ENCODE data around the gene COASY. TPM values are rescaled to one million over a fixed set of nuclear protein-coding genes. Genes with fewer than 3 reads are reported as not detected.
A peak's percentile ranks its signal among the peaks of the same experiment; 100 is the strongest.
"Not testable (repeated sequence)": the region's sequence is repeated elsewhere in the genome, so short reads cannot be mapped to it uniquely, and the experiment has no call there.

Gene COASY
- polyA plus RNA-seq, 6 donors from 2014 or later: 40.6 to 104 (median 55.5) TPM

DNA sequence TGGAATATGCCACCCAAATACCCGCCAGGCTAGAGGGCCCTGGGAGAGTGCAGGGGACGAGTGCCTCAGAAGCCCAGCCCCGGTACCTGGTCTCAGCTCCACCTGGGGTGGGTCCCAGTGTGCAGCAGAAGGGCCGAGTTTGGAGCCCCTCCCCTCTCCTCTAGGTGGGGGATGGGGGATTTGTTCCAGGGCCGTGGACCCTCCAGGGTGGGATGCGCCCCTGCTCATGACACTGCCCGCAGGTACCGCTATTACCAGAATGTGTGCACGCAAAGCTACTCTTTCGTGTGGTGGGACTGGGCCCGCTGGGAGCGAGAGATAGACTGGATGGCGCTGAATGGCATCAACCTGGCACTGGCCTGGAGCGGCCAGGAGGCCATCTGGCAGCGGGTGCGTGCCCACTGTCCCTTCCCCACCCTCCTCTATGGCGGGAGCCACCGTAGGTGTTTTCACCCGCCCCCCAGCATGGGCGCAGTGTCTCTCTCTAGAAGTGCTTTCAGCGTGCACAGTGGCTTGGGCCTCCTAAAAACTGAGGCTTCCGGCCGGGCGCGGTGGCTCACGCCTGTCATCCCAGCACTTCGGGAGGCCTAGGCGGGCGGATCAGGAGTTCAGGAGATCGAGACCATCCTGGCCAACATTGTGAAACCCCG is 24.7 kb upstream of the COASY start:
- no peak for DNase-seq

GRCh38 chr17:42537826-42538451 is 24.0 kb upstream of the COASY start:
- H3K4me1 Mint-ChIP-seq: peaks cover 28 to 34% (median 29%) of the 10 kb centered on the region in 3 donors
- no peaks in the 10 kb centered on the region for H3K27me3 Mint-ChIP-seq
- no peaks in the 10 kb centered on the region for H3K36me3 Mint-ChIP-seq
- ATAC-seq (ENCODE audit: low read depth in 2 of 2) (no peak), DNase-seq (no peak)
- H3K9me3 Mint-ChIP-seq: no peaks in the 10 kb centered on the region
- H3K4me3 Mint-ChIP-seq: peak overlapping the region; percentile 61 to 89 (median 78)
- H3K27ac Mint-ChIP-seq: peak overlapping the region in 3 of 6 donors; percentile 60 to 76 (median 64)

More for the DNA sequence above, 24.7 kb upstream of the COASY start:
- ATAC-seq (ENCODE audit: low read depth in 2 of 2): no peak
- Mint-ChIP-seq H3K36me3 (no peaks in the 10 kb centered on the region), H3K27me3 (no peaks in the 10 kb centered on the region), H3K27ac (peak overlapping the region in 4 of 6 donors; percentile 56 to 93 (median 84)), H3K9me3 (no peaks in the 10 kb centered on the region), H3K4me1 (peaks cover 26 to 34% (median 29%) of the 10 kb centered on the region in 3 donors), H3K4me3 (peak overlapping the region; percentile 81 to 92 (median 88))

GRCh38 chr17:42538482-42538881 is 23.5 kb upstream of the COASY start:
- Mint-ChIP-seq H3K4me3 (peak overlapping the region in 5 of 8 donors; percentile 12 to 89 (median 84)), H3K4me1 (peaks cover 28 to 34% (median 29%) of the 10 kb centered on the region in 3 donors), H3K27ac (peak overlapping the region in 2 of 6 donors; percentile 60 to 70), H3K36me3 (no peaks in the 10 kb centered on the region), H3K27me3 (no peaks in the 10 kb centered on the region), H3K9me3 (no peaks in the 10 kb centered on the region)
- DNase-seq: no peak
- no peak for ATAC-seq (ENCODE audit: low read depth in 2 of 2)

- H3K36me3 Mint-ChIP-seq; ATAC-seq (ENCODE audit: low read depth in 2 of 2); H3K9me3 Mint-ChIP-seq; DNase-seq; H3K27me3 Mint-ChIP-seq: not testable (repeated sequence)
- H3K27ac Mint-ChIP-seq: peak overlapping the region in 1 of 6 donors; percentile 65
- H3K4me3 Mint-ChIP-seq: peak overlapping the region in 2 of 8 donors; percentile 27 to 47
- H3K4me1 Mint-ChIP-seq: peaks cover 22 to 29% (median 25%) of the 10 kb centered on the region in 3 donors
These were observed 21.4 kb upstream of the COASY start for GRCh38 chr17:42540558-42540957.

- peaks cover 19 to 25% (median 21%) of the 10 kb centered on the region in 3 donors for H3K4me1 Mint-ChIP-seq
- peak overlapping the region in 1 of 6 donors; percentile 43 for H3K27ac Mint-ChIP-seq
- no peaks in the 10 kb centered on the region for H3K36me3 Mint-ChIP-seq
- H3K4me3 Mint-ChIP-seq: peak overlapping the region in 2 of 8 donors; percentile 24 to 27
- no peak for ATAC-seq (ENCODE audit: low read depth in 2 of 2)
- H3K9me3 Mint-ChIP-seq: no peaks in the 10 kb centered on the region
- no peaks in the 10 kb centered on the region for H3K27me3 Mint-ChIP-seq
- no peak for DNase-seq
These were observed 20.7 kb upstream of the COASY start for GRCh38 chr17:42541041-42541833.

- ATAC-seq (ENCODE audit: low read depth in 2 of 2) (no peak), DNase-seq (no peak)
- Mint-ChIP-seq H3K4me3 (no peak overlapping the region), H3K36me3 (no peaks in the 10 kb centered on the region), H3K27me3 (no peaks in the 10 kb centered on the region), H3K4me1 (peaks cover 7 to 15% (median 8%) of the 10 kb centered on the region in 3 donors), H3K9me3 (no peaks in the 10 kb centered on the region), H3K27ac (peak overlapping the region in 1 of 6 donors; percentile 72)
These were observed 18.5 kb upstream of the COASY start for GRCh38 chr17:42543190-42544079.

- no peaks in the 10 kb centered on the region for H3K36me3 Mint-ChIP-seq
- H3K4me3 Mint-ChIP-seq: no peak overlapping the region
- ATAC-seq (ENCODE audit: low read depth in 2 of 2): no peak
- H3K27ac Mint-ChIP-seq: peak overlapping the region in 1 of 6 donors; percentile 14
- no peaks in the 10 kb centered on the region for H3K27me3 Mint-ChIP-seq
- H3K9me3 Mint-ChIP-seq: no peaks in the 10 kb centered on the region
- H3K4me1 Mint-ChIP-seq: peaks cover 10 to 17% (median 13%) of the 10 kb centered on the region in 3 donors
- DNase-seq: no peak
These were observed 17.1 kb upstream of the COASY start for GRCh38 chr17:42544874-42545283.

DNA sequence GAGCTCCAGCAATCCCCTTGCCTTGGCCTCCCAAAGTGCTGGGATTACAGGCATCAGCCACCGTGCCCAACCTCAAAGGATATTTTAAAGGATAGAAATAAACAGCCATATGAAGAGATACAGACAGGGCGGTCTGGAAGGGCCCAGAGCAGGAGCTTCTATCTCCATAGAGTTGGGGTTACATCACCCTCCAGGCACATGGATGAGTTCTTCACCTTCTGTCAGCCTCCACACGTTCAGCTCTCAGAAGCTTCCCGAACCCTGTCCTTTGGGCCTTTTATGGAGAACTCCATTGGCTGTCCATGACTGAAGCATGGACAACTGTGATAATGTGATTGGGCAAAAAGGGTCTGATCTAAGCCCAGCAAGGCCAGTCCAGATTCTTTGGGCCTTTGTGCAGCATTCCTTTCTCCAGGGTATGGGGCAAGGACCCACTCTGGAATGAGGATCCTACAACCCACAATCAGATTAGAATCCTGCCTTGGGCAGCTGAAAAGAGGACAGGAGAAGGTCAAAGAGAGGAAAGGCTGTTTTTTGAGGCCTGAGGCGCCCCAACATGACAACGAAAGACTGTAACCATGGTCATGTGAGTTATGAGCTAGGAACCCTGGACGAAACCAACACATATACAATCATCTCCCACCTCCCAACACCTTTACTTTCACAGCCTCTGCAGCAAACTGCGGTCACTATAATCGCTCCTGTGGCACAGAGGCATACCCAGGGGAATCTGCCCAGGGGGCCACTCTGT is 16.0 kb upstream of the COASY start:
- not testable (repeated sequence) for ATAC-seq (ENCODE audit: low read depth in 2 of 2); H3K36me3 Mint-ChIP-seq; H3K27me3 Mint-ChIP-seq; DNase-seq; H3K9me3 Mint-ChIP-seq; H3K4me3 Mint-ChIP-seq
- Mint-ChIP-seq H3K4me1 (peaks cover 12 to 21% (median 15%) of the 10 kb centered on the region in 3 donors), H3K27ac (peak overlapping the region in 1 of 6 donors; percentile 21)

- no peak for DNase-seq
- H3K27me3 Mint-ChIP-seq: no peaks in the 10 kb centered on the region
- H3K4me1 Mint-ChIP-seq: peaks cover 14 to 27% (median 17%) of the 10 kb centered on the region in 3 donors
- H3K4me3 Mint-ChIP-seq: peak overlapping the region in 2 of 8 donors; percentile 43 to 46
- no peaks in the 10 kb centered on the region for H3K9me3 Mint-ChIP-seq
- no peak overlapping the region for H3K27ac Mint-ChIP-seq
- no peaks in the 10 kb centered on the region for H3K36me3 Mint-ChIP-seq
- ATAC-seq (ENCODE audit: low read depth in 2 of 2): no peak
These were observed 14.9 kb upstream of the COASY start for GRCh38 chr17:42547001-42547461.

- no peak for DNase-seq
- no peak for ATAC-seq (ENCODE audit: low read depth in 2 of 2)
- H3K4me3 Mint-ChIP-seq: peak overlapping the region in 7 of 8 donors; percentile 15 to 75 (median 47)
- H3K27ac Mint-ChIP-seq: no peak overlapping the region
- no peaks in the 10 kb centered on the region for H3K27me3 Mint-ChIP-seq
- H3K36me3 Mint-ChIP-seq: no peaks in the 10 kb centered on the region
- H3K4me1 Mint-ChIP-seq: peaks cover 14 to 33% (median 23%) of the 10 kb centered on the region in 3 donors
- H3K9me3 Mint-ChIP-seq: no peaks in the 10 kb centered on the region
These were observed 14.3 kb upstream of the COASY start for GRCh38 chr17:42547698-42548069.

DNA sequence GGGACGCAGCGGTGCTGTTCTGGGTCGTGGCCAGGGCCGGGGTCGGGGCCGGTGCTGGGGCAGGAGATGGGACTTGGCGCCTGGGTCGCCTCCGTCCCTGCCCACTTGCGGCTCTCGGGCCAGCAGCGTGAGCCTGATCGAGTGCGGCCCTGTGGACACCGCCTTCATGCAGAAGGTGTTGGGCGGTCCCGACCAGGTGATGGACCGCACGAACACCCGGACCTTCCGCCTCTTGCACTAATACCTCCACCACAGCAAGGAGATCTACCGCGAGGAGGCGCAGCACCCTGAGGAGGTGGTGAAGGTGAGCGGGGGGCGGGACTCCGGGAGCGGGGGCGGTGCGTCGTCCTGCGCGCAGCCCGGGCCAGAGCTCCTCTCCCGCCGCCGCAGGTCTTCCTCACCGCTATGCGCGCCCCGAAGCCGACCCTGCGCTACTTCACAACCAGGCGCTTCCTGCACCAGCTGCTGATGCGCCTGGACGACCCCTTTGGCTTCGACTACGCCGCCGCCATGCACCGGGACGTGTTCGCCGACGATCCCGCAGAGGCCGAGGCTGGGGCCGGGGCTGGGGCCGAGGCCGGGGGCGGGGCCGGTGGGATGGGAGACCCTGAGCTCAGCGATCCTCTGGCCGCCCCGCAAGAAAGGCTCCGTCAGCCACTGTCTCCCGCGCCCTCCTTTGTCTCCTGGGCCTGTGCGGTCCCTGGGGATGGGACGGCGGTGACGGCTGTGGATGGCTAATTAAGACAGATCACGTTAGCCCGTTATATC is 13.7 kb upstream of the COASY start:
- Mint-ChIP-seq H3K4me1 (peaks cover 14 to 39% (median 25%) of the 10 kb centered on the region in 3 donors), H3K27me3 (no peaks in the 10 kb centered on the region), H3K27ac (peak overlapping the region in 1 of 6 donors; percentile 78)

More for the DNA sequence above, 13.7 kb upstream of the COASY start:
- ATAC-seq (ENCODE audit: low read depth in 2 of 2) (peak; percentile 91), DNase-seq (peak; percentile 82)
- H3K9me3 Mint-ChIP-seq: no peaks in the 10 kb centered on the region
- peak overlapping the region; percentile 63 to 77 (median 70) for H3K4me3 Mint-ChIP-seq
- no peaks in the 10 kb centered on the region for H3K36me3 Mint-ChIP-seq
